Fibroblast of skin of right quadriceps (primary cell): ENCODE results near the gene SLC45A2.
A peak's percentile ranks its signal among the peaks of the same experiment; 100 is the strongest.

Experiments
- DNase-seq: peaks from one replicate; pipeline ENCODE4 v3.0.0-alpha.2; 2013

SLC45A2 gene

GRCh38 chr5:34007201-34007620, 22.7 kb upstream of the SLC45A2 start:
- DNase-seq: no peak

- no peak for DNase-seq
These were observed 21.2 kb upstream of the SLC45A2 start for GRCh38 chr5:34005681-34006080.

DNA sequence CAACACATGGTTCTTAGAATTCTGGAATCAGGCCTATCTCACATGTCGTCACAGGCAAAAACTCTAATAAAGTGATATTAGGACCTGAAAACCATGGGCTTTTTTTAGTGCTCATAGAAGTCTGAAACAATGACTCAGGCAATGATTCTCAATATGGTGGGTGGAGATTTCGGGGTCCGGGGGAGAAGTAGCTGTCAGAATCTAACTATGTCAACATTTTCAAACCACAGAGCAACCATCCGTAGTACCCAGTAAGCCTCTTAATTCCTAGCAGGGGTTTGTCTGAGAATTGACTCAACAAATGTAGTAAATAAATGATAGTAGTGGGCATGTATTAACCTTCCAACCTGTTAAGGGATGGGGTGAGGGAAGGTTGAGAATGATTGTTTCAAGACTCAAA, 20.7 kb upstream of the SLC45A2 start:
- no peak for DNase-seq

- no peak for DNase-seq
These were observed 19.4 kb upstream of the SLC45A2 start for GRCh38 chr5:34003941-34004340.

DNA sequence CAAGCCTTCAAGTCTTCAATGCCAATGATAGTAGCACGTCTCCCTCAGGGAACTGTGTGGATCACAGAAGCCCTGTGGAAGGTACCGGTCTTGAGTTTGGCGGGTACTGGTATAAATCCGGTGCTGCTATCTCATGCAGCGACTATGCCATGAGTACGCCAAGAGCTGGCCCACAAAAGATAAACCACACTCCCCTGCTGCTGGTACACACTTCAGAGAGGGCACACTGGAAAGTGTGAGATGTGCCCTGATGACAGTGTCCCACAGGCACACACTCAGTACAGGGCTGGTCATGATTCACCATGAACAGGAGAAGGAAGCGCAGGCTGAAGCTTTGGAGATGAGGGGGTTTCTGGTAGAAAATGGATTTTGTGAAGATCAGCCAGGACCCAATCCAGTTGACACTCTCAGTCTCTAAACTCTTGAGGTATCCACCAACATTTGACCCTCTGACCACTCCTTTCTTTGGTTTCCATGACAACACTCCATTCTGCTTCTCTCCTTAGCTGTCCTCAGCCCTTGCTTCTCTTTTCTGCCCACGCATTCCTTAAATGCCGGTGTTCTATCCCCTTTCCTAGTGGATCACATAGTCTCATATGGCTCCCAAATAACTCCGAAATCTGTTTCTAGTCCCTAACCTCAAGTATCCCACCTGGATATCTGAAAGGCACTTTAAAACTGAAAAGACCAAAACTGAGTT, 18.3 kb upstream of the SLC45A2 start:
- DNase-seq: no peak

- no peak for DNase-seq
These were observed 16.8 kb upstream of the SLC45A2 start for GRCh38 chr5:34001241-34001841.

DNA sequence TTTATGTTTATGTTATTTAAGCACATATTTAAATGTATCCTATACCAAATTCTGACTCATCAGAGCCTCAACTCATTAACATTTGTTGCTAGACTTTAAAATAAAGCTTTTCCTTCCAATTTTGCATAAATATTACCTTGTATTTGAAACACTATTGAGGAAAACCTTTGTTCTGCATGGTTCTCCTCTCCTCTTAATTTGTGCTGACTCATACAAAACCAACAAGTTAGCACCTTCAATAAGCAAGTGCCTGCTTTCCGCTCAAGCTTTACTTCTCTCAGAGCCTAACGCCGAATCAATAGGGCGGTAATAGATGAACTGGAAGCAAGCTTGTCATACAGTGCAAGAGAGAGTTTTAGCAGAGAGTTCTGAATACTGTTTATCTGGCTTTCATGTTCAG, 15.5 kb upstream of the SLC45A2 start:
- no peak for DNase-seq

DNA sequence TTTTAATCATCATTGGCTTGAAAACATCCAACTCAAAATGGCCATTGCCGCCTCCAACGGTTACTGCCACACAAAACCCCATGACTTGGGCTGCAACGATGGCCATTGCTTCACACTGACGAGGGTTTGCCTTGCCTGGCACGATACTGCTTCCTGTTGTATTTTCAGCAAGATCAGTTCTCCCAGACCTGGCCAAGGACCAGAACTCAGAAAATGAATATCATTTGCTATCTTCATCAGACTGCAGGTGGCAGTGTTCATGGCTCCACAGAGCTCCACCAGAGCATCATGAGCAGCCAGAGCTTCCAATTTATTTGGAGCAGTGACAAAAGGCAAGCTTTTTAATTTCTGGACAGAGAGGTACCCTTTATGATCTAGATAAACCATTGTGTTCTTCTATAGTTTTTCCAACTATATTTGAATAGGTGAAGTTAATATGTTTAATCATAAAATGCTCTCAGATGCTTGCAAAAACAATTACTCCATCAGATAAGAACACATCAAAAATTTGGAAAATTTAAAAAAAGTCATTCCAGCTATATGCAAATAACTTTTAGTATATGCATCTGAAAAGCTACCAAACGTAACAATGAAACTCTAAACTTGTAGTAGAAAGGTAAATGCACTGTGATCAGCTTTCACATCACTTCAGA, 13.0 kb upstream of the SLC45A2 start:
- DNase-seq: peak; percentile 81

DNA sequence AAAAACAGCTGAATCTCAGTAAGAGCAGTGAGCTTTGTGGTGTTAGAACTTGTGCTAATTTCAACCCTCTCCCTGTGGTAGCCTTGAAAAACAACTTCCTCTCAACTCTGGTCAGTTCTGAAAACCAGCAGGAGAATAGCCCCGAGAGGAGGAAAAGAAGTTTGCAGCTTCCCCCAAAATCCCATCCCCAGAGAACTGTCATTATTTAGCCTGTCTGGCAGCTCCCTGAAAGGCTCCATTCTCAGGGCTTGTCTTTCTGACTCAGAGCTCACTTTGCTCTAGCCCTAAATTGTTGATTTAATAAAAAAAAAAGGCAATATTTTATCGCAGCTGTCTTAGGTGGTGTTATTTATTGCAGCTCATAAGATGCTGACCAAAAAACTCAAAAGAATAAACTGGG, 11.4 kb upstream of the SLC45A2 start:
- DNase-seq: no peak

DNA sequence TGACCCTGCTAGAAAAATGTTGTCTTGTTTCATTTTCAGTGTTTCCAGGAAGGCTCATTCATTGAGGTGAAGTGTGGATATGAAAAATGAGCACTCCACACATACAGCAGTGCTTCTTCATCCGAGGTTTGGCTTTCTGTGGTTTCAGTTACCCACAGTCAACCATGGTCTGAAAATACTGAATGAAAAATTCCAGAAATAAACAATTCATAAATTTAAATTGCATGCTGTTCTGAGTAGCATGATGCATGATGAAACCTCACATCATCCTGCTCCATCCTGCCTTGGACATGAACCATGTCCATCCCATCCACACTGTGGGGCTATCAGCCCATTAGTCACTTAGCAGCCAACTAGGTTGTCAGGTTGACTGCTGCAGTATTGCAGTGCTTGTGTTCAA, 10.4 kb upstream of the SLC45A2 start:
- peak; percentile 89 for DNase-seq

DNA sequence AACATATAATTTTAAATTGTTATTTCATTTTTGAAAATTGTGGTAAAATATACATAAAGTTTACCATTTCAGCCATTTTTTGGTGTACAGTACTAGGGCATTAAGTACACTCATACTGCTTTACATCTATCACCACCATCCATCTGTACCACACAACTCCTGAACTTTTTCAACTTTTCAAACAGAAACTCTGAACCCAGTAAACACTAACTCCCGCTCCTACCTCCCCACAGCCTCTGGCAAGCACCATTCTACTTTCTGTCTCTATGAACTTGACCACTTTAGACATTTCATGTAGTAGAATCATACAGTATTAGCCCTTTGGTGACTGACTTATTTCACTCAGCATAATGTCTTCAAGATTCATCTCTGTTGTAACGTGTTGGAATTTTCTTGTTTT, 8.4 kb upstream of the SLC45A2 start:
- DNase-seq: no peak

- no peak for DNase-seq
These were observed 954 bp upstream of the SLC45A2 start for GRCh38 chr5:33985447-33985846.

- DNase-seq: no peak
These were observed 315 bp downstream of the SLC45A2 start for GRCh38 chr5:33984178-33984577.

GRCh38 chr5:33981408-33982162, 2.9 kb downstream of the SLC45A2 start:
- DNase-seq: no peak

GRCh38 chr5:33980030-33980429, 4.5 kb downstream of the SLC45A2 start:
- no peak for DNase-seq

DNA sequence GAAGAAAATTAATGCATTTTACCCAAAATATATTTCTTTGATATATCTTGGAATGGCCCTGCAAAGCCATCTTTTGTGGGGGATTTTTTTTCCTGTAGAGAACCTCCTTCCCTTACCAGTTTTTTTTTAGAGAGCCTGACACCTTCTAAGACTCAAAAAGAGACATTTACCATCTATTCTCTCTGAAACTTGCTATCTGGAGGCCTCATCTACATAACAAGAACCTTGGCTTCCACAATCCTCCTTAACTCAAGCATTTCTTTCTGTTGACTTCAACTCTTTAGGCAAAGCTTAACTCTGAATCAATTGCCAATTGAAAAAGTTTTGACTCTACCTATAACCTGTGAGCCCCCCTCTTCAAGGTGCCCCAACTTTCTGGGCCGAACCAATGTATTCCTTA, 6.2 kb downstream of the SLC45A2 start:
- no peak for DNase-seq

DNA sequence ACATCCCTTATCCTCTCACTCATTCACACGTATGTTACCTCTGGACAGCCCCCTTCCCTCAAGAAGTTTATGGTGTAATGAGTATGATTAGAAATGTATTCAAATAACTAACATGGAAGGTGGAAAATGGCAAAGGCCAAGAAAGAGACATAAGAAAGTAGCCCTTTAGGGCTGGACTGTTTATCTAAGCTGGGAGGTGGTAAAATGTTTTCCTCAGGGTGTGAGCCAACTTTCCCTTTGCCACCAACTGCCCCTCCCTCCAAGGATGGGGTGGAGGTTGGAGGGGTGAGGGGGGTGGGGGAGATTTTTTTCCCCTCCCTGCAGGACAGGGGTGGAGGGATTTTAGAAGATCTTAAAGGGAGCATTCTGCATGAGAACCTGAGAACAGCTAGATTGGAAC, 8.2 kb downstream of the SLC45A2 start:
- no peak for DNase-seq

DNA sequence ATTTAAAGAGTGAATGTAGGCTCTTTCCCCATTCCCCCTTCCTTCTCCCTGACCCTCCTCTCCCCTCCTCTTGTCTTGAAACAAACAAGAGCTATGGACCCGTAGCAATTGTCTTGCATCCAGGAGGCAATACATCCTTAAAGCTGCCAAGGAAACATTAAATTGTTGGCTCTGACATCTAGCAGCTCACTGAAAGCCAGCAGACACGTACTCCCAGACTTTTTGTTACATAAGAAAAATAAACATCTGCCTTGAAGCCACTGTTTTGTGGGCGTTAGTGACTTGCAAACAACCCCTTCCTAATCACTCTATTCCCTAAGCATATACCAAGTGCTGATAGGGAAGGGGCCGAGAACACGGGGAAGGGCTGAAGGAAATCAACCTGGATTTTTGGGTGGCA, 8.6 kb downstream of the SLC45A2 start:
- no peak for DNase-seq

GRCh38 chr5:33973271-33973670, 11.2 kb downstream of the SLC45A2 start:
- DNase-seq: no peak

GRCh38 chr5:33969572-33970452, 14.7 kb downstream of the SLC45A2 start:
- DNase-seq: peak; percentile 63

DNA sequence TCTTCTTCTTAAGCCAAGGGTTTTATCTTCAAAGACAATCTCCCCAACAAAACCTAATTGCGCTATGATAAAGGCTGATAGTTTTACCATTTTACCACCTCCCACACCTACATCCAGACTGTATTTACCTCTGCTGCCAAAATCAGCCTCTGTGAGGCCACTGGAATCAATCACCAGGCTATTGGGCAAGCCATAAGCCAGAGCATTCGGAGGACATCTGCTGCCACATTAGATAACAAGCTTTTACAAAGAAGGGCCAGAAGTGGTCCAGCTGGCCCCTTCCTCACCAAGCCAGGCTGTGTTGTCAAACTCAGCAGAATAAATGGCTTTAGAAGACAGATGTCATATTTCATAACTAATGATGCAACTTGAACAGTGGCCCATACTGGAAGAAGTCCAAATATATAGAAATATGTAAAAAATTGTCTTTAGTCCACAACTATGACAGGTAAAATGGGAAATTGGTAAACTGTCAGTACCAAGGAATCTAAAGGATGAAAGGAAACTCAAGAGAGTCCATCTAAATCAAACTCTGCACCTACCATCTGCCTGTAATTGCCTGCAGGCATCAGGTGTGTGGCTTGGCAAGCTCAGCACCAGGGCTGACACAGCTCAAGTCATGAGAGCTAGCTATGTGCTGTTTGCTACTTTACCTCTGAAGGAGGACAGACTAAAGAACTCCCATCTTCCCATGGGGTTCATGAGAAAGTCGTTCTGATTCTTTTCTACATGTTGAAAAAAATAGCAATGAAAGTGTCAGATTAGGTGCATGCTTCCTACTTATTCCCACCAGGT, 16.1 kb downstream of the SLC45A2 start:
- DNase-seq: no peak

GRCh38 chr5:33966805-33967204, 17.7 kb downstream of the SLC45A2 start:
- no peak for DNase-seq
